Neural cell (in vitro differentiated cells): ENCODE results near the gene ANKRD31.

Experiments used
- CTCF ChIP-seq: fragments of 450-650 bp; IDR thresholded peaks from 2 replicates; pipeline ENCODE4 v1.5.1; 2014; ENCODE audit warnings: antibody characterized with exemption, mild to moderate bottlenecking, moderate library complexity; ENCODE audit not compliant: poor library complexity, severe bottlenecking
- RAD21 ChIP-seq: fragments of 450-650 bp; conservative IDR thresholded peaks from 2 replicates; pipeline ENCODE4 v1.6.1; 2014; ENCODE audit warnings: antibody characterized with exemption, mild to moderate bottlenecking, moderate library complexity
- SMC3 ChIP-seq: fragments of 450-650 bp; conservative IDR thresholded peaks from 2 replicates; pipeline ENCODE4 v1.6.1; 2014; ENCODE audit warnings: antibody characterized with exemption, mild to moderate bottlenecking, moderate library complexity; ENCODE audit not compliant: poor library complexity
- TAF1 ChIP-seq: IDR thresholded peaks from 2 replicates; pipeline ENCODE4 v1.6.1; 2012; ENCODE audit warnings: low read depth

- TF ChIP-seq CTCF (no peak), RAD21 (no peak), SMC3 (no peak), TAF1 (no peak)
Observed at GRCh38 chr5:75052192-75053053, 184.3 kb downstream of the ANKRD31 start, which contains the start of gene GCNT4.
